Measurements from ENCODE around the gene CKAP2L.

CKAP2L gene

DNA sequence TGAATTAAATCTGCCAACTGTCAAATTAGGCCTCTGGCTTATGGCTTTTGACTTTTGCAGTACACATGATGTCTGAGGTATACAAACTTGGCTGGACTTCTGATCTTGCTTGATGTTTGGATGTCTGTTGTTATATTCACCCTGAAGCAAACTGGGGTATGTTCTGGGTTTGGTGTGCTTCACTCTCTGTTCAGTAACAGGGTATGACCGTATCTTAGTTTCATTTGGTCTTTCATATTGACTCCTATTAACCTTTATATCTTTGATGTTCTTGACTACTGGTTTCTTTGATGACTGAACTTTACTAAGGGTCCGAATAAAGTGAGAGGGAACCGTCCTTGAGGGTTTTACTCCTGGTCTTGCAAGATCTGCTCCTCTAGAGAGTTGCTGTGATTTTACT, 8.2 kb downstream of the CKAP2L start:
- ATAC-seq, result no peak
- TF ChIP-seq GLIS3 (CRISPR knock-in tag; IDR thresholded peaks at IDR 0.05) (no peak), ZNF565 (CRISPR knock-in tag; conservative IDR thresholded peaks at IDR 0.05; ENCODE audit: low read depth) (no peak), BACH2 (CRISPR knock-in tag; IDR thresholded peaks at IDR 0.05; ENCODE audit: borderline replicate concordance) (no peak), ISL1 (CRISPR knock-in tag; IDR thresholded peaks at IDR 0.05) (no peak), ZFP3 (CRISPR knock-in tag; IDR thresholded peaks at IDR 0.05) (no peak), OSR1 (CRISPR knock-in tag; IDR thresholded peaks at IDR 0.05) (no peak), TOX (CRISPR knock-in tag; IDR thresholded peaks at IDR 0.05; ENCODE audit: borderline replicate concordance) (no peak)
- TF ChIP-seq, protein P1, sequence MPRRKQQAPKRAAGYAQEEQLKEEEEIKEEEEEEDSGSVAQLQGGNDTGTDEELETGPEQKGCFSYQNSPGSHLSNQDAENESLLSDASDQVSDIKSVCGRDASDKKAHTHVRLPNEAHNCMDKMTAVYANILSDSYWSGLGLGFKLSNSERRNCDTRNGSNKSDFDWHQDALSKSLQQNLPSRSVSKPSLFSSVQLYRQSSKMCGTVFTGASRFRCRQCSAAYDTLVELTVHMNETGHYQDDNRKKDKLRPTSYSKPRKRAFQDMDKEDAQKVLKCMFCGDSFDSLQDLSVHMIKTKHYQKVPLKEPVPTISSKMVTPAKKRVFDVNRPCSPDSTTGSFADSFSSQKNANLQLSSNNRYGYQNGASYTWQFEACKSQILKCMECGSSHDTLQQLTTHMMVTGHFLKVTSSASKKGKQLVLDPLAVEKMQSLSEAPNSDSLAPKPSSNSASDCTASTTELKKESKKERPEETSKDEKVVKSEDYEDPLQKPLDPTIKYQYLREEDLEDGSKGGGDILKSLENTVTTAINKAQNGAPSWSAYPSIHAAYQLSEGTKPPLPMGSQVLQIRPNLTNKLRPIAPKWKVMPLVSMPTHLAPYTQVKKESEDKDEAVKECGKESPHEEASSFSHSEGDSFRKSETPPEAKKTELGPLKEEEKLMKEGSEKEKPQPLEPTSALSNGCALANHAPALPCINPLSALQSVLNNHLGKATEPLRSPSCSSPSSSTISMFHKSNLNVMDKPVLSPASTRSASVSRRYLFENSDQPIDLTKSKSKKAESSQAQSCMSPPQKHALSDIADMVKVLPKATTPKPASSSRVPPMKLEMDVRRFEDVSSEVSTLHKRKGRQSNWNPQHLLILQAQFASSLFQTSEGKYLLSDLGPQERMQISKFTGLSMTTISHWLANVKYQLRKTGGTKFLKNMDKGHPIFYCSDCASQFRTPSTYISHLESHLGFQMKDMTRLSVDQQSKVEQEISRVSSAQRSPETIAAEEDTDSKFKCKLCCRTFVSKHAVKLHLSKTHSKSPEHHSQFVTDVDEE (CRISPR knock-in tag; IDR thresholded peaks at IDR 0.05), result no peak

DNA sequence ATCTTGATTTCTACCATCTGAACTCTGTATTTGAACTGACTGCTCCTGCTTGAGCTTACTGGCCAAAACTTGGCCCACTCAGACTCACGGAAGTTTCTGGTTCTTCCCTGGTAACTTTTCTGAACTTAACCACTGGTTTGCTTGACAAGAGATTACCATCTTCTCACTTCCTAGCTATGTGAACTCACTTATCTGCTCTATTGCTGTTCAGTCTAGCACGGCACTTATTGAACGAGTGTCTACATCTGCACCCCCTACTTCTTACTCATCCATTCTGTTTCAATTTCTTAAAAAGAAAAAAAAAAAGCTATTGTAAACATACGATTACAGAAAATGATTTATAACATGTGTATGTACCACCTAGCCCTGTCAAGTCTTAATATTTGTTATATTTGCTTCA, 9.0 kb downstream of the CKAP2L start:
- no peak for ATAC-seq
- no peak for TF ChIP-seq ZFP3 (CRISPR knock-in tag; IDR thresholded peaks at IDR 0.05)
- no peak for TF ChIP-seq TOX (CRISPR knock-in tag; IDR thresholded peaks at IDR 0.05; ENCODE audit: borderline replicate concordance)
- TF ChIP-seq BACH2 (CRISPR knock-in tag; IDR thresholded peaks at IDR 0.05; ENCODE audit: borderline replicate concordance), result no peak
- no peak for TF ChIP-seq CSDC2 (CRISPR knock-in tag; IDR thresholded peaks at IDR 0.05)
- no peak for TF ChIP-seq CREB5 (CRISPR knock-in tag; IDR thresholded peaks at IDR 0.05; ENCODE audit: low read depth)
- no peak for TF ChIP-seq ARNTL (CRISPR knock-in tag; IDR thresholded peaks at IDR 0.05; ENCODE audit: borderline replicate concordance, low read depth)
- TF ChIP-seq ZC3H10 (CRISPR knock-in tag; IDR thresholded peaks at IDR 0.05), result no peak
- TF ChIP-seq ZNF8 (CRISPR knock-in tag; IDR thresholded peaks at IDR 0.05), result no peak
- no peak for TF ChIP-seq PPARA (CRISPR knock-in tag; IDR thresholded peaks at IDR 0.05; ENCODE audit: borderline replicate concordance)
- TF ChIP-seq, protein P2, sequence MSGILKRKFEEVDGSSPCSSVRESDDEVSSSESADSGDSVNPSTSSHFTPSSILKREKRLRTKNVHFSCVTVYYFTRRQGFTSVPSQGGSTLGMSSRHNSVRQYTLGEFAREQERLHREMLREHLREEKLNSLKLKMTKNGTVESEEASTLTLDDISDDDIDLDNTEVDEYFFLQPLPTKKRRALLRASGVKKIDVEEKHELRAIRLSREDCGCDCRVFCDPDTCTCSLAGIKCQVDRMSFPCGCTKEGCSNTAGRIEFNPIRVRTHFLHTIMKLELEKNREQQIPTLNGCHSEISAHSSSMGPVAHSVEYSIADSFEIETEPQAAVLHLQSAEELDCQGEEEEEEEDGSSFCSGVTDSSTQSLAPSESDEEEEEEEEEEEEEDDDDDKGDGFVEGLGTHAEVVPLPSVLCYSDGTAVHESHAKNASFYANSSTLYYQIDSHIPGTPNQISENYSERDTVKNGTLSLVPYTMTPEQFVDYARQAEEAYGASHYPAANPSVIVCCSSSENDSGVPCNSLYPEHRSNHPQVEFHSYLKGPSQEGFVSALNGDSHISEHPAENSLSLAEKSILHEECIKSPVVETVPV (CRISPR knock-in tag; IDR thresholded peaks at IDR 0.05), result no peak
- TF ChIP-seq GLIS3 (CRISPR knock-in tag; IDR thresholded peaks at IDR 0.05), result no peak
- TF ChIP-seq OSR1 (CRISPR knock-in tag; IDR thresholded peaks at IDR 0.05), result no peak
- TF ChIP-seq ZFP30 (CRISPR knock-in tag; IDR thresholded peaks at IDR 0.05), result no peak

- TF ChIP-seq ISL1 (CRISPR knock-in tag; IDR thresholded peaks at IDR 0.05) (no peak), ZNF8 (CRISPR knock-in tag; IDR thresholded peaks at IDR 0.05) (no peak), ZNF70 (CRISPR knock-in tag; IDR thresholded peaks at IDR 0.05) (no peak), ARNTL (CRISPR knock-in tag; IDR thresholded peaks at IDR 0.05; ENCODE audit: borderline replicate concordance, low read depth) (no peak), TOX (CRISPR knock-in tag; IDR thresholded peaks at IDR 0.05; ENCODE audit: borderline replicate concordance) (no peak), SNAI2 (CRISPR knock-in tag; IDR thresholded peaks at IDR 0.05) (no peak), RARB (CRISPR knock-in tag; IDR thresholded peaks at IDR 0.05) (no peak), TCF4 (CRISPR knock-in tag; IDR thresholded peaks at IDR 0.05; ENCODE audit: borderline replicate concordance) (no peak), CSDC2 (CRISPR knock-in tag; IDR thresholded peaks at IDR 0.05) (no peak), ESRRG (CRISPR knock-in tag; IDR thresholded peaks at IDR 0.05) (no peak), ZFP3 (CRISPR knock-in tag; IDR thresholded peaks at IDR 0.05) (no peak)
- TF ChIP-seq, protein P1 (CRISPR knock-in tag; IDR thresholded peaks at IDR 0.05), result no peak
- TF ChIP-seq, protein P3, sequence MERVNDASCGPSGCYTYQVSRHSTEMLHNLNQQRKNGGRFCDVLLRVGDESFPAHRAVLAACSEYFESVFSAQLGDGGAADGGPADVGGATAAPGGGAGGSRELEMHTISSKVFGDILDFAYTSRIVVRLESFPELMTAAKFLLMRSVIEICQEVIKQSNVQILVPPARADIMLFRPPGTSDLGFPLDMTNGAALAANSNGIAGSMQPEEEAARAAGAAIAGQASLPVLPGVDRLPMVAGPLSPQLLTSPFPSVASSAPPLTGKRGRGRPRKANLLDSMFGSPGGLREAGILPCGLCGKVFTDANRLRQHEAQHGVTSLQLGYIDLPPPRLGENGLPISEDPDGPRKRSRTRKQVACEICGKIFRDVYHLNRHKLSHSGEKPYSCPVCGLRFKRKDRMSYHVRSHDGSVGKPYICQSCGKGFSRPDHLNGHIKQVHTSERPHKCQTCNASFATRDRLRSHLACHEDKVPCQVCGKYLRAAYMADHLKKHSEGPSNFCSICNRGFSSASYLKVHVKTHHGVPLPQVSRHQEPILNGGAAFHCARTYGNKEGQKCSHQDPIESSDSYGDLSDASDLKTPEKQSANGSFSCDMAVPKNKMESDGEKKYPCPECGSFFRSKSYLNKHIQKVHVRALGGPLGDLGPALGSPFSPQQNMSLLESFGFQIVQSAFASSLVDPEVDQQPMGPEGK (CRISPR knock-in tag; IDR thresholded peaks at IDR 0.05; ENCODE audit: borderline replicate concordance), result no peak
Measured at GRCh38 chr2:112754564-112754963, 9.8 kb downstream of the CKAP2L start.

More at GRCh38 chr2:112754564-112754963, 9.8 kb downstream of the CKAP2L start:
- ATAC-seq, result no peak
